ENCODE results near the gene HDAC9.

The HDAC9 gene

DNA sequence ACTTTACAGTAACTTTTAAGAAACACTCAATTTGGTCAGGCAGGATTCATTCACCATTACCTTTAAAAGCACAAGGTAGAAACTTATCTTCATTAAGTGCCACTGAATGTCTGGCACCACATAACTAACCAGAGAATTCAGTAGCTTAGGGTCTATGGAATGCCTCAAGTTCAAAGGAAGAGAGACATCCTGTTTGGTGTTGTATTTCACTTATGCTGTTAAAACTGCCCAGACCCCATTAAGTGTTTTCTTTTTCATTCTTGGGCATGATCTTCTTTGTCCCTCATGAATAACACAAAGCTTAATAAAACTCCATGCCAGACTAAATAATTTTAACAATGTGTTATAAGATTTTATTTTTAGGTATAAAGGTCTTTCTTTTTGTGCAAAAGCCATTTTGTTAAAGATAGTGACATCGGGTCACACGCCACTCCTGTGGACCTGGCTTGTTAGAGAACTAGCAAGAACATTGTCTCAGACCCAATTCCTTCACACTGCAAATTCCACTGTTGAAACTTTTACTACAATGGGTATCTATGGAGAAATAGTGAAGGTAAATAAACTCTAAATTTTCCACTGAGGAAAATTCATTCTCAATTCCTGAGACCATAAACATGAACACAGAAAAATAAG lies 400.9 kb downstream of the HDAC9 start:
- TF ChIP-seq, protein P1, sequence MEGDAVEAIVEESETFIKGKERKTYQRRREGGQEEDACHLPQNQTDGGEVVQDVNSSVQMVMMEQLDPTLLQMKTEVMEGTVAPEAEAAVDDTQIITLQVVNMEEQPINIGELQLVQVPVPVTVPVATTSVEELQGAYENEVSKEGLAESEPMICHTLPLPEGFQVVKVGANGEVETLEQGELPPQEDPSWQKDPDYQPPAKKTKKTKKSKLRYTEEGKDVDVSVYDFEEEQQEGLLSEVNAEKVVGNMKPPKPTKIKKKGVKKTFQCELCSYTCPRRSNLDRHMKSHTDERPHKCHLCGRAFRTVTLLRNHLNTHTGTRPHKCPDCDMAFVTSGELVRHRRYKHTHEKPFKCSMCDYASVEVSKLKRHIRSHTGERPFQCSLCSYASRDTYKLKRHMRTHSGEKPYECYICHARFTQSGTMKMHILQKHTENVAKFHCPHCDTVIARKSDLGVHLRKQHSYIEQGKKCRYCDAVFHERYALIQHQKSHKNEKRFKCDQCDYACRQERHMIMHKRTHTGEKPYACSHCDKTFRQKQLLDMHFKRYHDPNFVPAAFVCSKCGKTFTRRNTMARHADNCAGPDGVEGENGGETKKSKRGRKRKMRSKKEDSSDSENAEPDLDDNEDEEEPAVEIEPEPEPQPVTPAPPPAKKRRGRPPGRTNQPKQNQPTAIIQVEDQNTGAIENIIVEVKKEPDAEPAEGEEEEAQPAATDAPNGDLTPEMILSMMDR (IDR thresholded peaks at IDR 0.05; ENCODE audit: insufficient read depth, low read length, poor library complexity, severe bottlenecking): no peak

DNA sequence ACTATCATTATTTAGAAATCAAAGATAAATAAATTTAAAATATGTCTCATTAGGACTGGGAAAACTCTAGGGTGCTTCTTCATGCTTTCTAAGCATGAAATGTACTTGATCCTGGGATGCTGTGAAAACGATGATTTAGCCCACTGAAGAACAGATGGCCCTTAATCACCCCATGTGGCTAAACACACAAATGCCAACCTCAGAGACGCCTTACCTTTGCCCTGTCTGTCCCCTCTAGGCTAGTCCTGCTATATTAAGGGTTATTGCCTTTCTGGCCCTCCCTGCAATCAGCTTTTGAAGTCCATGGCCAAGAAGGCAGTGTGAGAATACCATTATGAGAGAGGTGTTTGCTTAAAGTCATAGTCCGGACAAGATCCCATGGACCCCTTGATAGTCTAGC lies 404.7 kb downstream of the HDAC9 start:
- TF ChIP-seq, protein P1 (IDR thresholded peaks at IDR 0.05; ENCODE audit: insufficient read depth, low read length, poor library complexity, severe bottlenecking): no peak
- DNase-seq (ENCODE audit: extremely low read depth, insufficient read length): no peak
- no peaks in the 10 kb centered on the region for H3K36me3 ChIP-seq (ENCODE audit: control insufficient read depth, insufficient read depth, low read length)
- no peaks in the 10 kb centered on the region; the same call in 1 of the 2 replicates for H3K27me3 ChIP-seq (replicated peaks; ENCODE audit: control insufficient read depth, insufficient read depth, low read length)
- H3K4me3 ChIP-seq (replicated peaks; ENCODE audit: low read depth, low read length): no peak overlapping the region

More for the DNA sequence above, 400.9 kb downstream of the HDAC9 start:
- no peak for DNase-seq (ENCODE audit: extremely low read depth, insufficient read length)
- no peaks in the 10 kb centered on the region for H3K36me3 ChIP-seq (ENCODE audit: control insufficient read depth, insufficient read depth, low read length)
- H3K4me3 ChIP-seq (replicated peaks; ENCODE audit: low read depth, low read length): no peak overlapping the region
- no peaks in the 10 kb centered on the region for H3K27me3 ChIP-seq (replicated peaks; ENCODE audit: control insufficient read depth, insufficient read depth, low read length)

DNA sequence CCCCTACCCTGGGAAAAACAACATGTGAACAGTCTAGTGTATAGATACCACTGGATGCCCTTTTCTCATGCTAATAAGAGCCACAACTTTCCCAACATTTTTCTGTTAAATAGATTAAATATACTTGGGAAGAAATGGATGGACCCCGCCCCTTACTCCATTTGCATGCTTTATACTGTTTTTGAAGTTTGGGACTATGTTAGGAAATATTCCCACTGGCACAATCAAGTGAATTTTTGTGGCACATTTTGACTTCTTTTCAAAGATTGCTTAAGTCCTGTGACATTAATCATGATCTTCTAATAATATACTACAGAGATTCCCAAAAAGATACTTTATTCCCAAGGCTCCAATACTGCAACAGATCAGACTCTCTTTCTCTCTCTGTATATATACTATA lies 405.3 kb downstream of the HDAC9 start:
- no peaks in the 10 kb centered on the region; the same call in 1 of the 2 replicates for H3K27me3 ChIP-seq (replicated peaks; ENCODE audit: control insufficient read depth, insufficient read depth, low read length)
- H3K4me3 ChIP-seq (replicated peaks; ENCODE audit: low read depth, low read length): no peak overlapping the region
- TF ChIP-seq, protein P1 (IDR thresholded peaks at IDR 0.05; ENCODE audit: insufficient read depth, low read length, poor library complexity, severe bottlenecking): no peak
- no peaks in the 10 kb centered on the region for H3K36me3 ChIP-seq (ENCODE audit: control insufficient read depth, insufficient read depth, low read length)
- DNase-seq (ENCODE audit: extremely low read depth, insufficient read length): no peak

DNA sequence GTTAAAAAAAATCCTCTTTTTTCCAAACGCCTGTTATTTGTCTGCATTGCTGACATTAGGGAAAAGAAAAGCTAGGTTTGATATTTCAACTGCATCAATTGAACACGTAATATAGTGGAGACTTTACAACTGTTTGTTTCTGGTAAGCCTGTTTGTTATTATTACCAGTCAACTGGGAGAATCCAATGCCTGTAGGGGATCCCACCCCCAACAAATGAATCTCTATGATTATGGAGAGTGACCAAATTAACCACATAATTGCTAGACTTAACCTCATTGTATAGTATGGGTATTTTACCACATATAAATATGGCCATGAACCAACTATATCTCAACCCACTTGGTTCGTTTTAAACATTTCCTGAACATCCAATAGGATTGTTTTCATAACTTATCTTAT lies 405.8 kb downstream of the HDAC9 start:
- no peak for DNase-seq (ENCODE audit: extremely low read depth, insufficient read length)
- Histone ChIP-seq H3K4me3 (replicated peaks; ENCODE audit: low read depth, low read length) (no peak overlapping the region), H3K27me3 (replicated peaks; ENCODE audit: control insufficient read depth, insufficient read depth, low read length) (no peaks in the 10 kb centered on the region; the same call in 1 of the 2 replicates), H3K36me3 (ENCODE audit: control insufficient read depth, insufficient read depth, low read length) (no peaks in the 10 kb centered on the region)
- TF ChIP-seq, protein P1 (IDR thresholded peaks at IDR 0.05; ENCODE audit: insufficient read depth, low read length, poor library complexity, severe bottlenecking): no peak

DNA sequence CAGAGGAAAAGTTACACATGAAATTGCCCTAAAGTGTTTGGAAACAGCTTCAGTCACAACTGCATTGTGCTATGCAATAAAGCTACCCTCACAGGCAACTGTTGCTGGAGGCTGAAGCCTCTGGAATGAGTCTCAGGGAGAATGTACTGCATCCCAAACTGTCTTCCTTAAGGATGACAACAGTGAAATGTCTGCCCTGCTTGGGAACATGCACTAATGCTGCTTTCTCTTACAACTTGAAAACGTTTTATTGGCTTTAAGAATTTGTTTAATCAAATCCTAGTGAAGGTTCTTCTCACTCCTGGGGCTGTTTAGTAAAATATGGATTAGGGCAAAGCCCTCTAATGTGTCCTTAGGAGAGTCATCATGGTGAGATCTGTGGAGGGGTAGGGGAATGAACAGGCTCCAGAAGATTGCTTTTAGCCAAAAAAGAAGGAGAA lies 406.5 kb downstream of the HDAC9 start:
- Histone ChIP-seq H3K36me3 (ENCODE audit: control insufficient read depth, insufficient read depth, low read length) (no peaks in the 10 kb centered on the region), H3K27me3 (replicated peaks; ENCODE audit: control insufficient read depth, insufficient read depth, low read length) (no peaks in the 10 kb centered on the region; the same call in 1 of the 2 replicates), H3K4me3 (replicated peaks; ENCODE audit: low read depth, low read length) (no peak overlapping the region)
- no peak for DNase-seq (ENCODE audit: extremely low read depth, insufficient read length)
- TF ChIP-seq, protein P1 (IDR thresholded peaks at IDR 0.05; ENCODE audit: insufficient read depth, low read length, poor library complexity, severe bottlenecking): no peak
